Psoas muscle (tissue), 8 donors: ENCODE results near the gene IER5. TPM values are rescaled to one million over a fixed set of nuclear protein-coding genes. Genes with fewer than 3 reads are reported as not detected.
A peak's percentile ranks its signal among the peaks of the same experiment; 100 is the strongest.

Source experiments
- ATAC-seq, 4 donors: fragments of 200-7000 bp; cut with Tn5 transposase; one replicate each; pipeline ENCODE4 v1.9.1; 2020; ENCODE audit warnings: moderate library complexity in 3 of 4, mild to moderate bottlenecking in 2 of 4
- DNase-seq, 2 donors: peaks; one replicate each; pipeline ENCODE4 v3.0.0-alpha.2; 2020
- H3K27ac ChIP-seq: fragments of 200-600 bp; one replicate; pipeline ENCODE4 v1.8.0; 2022
- H3K27me3 ChIP-seq, 3 donors: fragments of 200-600 bp in 1 of 3; one replicate each; pipeline versions ENCODE4 v1.6.1 to v1.8.0; 2013 to 2022; ENCODE audit warnings: low read length in 2 of 3, mild to moderate bottlenecking in 2 of 3, moderate library complexity in 1 of 3; ENCODE audit not compliant: insufficient read depth in 3 of 3
- H3K36me3 ChIP-seq, 2 donors: fragments of 200-600 bp in 1 of 2; one replicate each; pipeline versions ENCODE4 v1.6.1 to v1.8.0; 2013 to 2022; ENCODE audit warnings: low read depth in 1 of 2, mild to moderate bottlenecking in 1 of 2, moderate library complexity in 1 of 2; ENCODE audit not compliant: insufficient read depth in 1 of 2
- H3K4me1 ChIP-seq: fragments of 200-600 bp; one replicate; pipeline ENCODE4 v1.8.0; 2022
- H3K4me3 ChIP-seq: fragments of 200-600 bp; one replicate; pipeline ENCODE4 v1.8.0; 2022; ENCODE audit warnings: mild to moderate bottlenecking
- H3K9me3 ChIP-seq: fragments of 200-600 bp; one replicate; pipeline ENCODE4 v1.8.0; 2022
- CTCF ChIP-seq: fragments of 200-600 bp; IDR thresholded peaks from one replicate; pipeline ENCODE4 v1.8.0; 2022; ENCODE audit warnings: antibody characterized with exemption
- WGBS, 3 donors: extraction: QIAGEN DNeasy Blood & Tissue Kit; methylation state at CpG; one replicate each; pipeline versions ENCODE4 v1.1.6 to v1.1.7; 2013; 5-methylcytosine and 5-hydroxymethylcytosine counted together
- intact Hi-C, 2 donors: fragments of 100-400 bp; cut with DNase I; formaldehyde crosslinking; loops; one replicate each; pipeline versions ENCODE4 v1.11.0 to v1.14.2; 2022
- polyA plus RNA-seq, 3 donors: library from polyadenylated mRNA; stranded (reverse); fragments of 200-250 nt; gene quantifications; one replicate each; pipeline ENCODE4 v1.2.3, GENCODE V29; 2013
- total RNA-seq, 4 donors: library from RNA; stranded (reverse); fragmentation: NEBNext Ultra II Directional in 2 of 4; extraction: Animal tissue kit (Norgen Biotek cat#: 25700) in 2 of 4; gene quantifications; one replicate each; pipeline versions ENCODE4 v1.2.1 to v1.2.4, GENCODE V29; 2021 to 2023
- donor health status: healthy with polysubstance abuse.
- donor health status: DM: no; HTN: no; CAD: no; lungs with moderate emphysema.
- donor health status: Bipolar disorder and iron deficiency.
- donor health status: healthy.
- donor health status: DM: yes; HTN: yes; CAD: no.
- donor health status: DM: no; HTN: no; CAD: no.
- donor health status: DM: no; HTN: no; CAD: no.
- donor health status: DM: yes; HTN: yes; CAD: no.

IER5 gene
- total and polyA plus RNA-seq, 7 donors = 19.9 to 110 (median 37.5) TPM

GRCh38 chr1:181081395-181081794 lies 7.1 kb upstream of the IER5 start:
- no peaks in the 10 kb centered on the region for H3K36me3 ChIP-seq
- intact Hi-C loops = loop anchor here in 1 of 2 donors (10.0 kb wide), 1 partner anchor 197 kb away; no protein-coding TSS in a partner anchor
- no peak for ATAC-seq

GRCh38 chr1:181083842-181084605 lies 4.5 kb upstream of the IER5 start:
- WGBS, 3 donors = 18 to 33% (median 18%) methylated on average over 6 of the region's 6 CpGs
- DNase-seq = peak; percentile 51 to 77

More at GRCh38 chr1:181081395-181081794, 7.1 kb upstream of the IER5 start:
- no peak for DNase-seq
- TF ChIP-seq CTCF = no peak
- Histone ChIP-seq H3K4me1 (peaks cover 8% of the 10 kb centered on the region), H3K27me3 (no peaks in the 10 kb centered on the region), H3K4me3 (no peak overlapping the region), H3K9me3 (no peaks in the 10 kb centered on the region), H3K27ac (no peak overlapping the region)
- WGBS, 3 donors = 53 to 57% (median 54%) methylated on average over 3 of the region's 3 CpGs

GRCh38 chr1:181084606-181084969 lies 3.9 kb upstream of the IER5 start:
- Histone ChIP-seq H3K27ac (peak overlapping the region; percentile 54), H3K4me3 (no peak overlapping the region), H3K4me1 (peaks cover 14% of the 10 kb centered on the region), H3K27me3 (no peaks in the 10 kb centered on the region), H3K36me3 (no peaks in the 10 kb centered on the region), H3K9me3 (no peaks in the 10 kb centered on the region)
- TF ChIP-seq CTCF = no peak
- WGBS, 3 donors = 57 to 74% (median 63%) methylated on average over 4 of the region's 4 CpGs
- ATAC-seq (no peak), DNase-seq (no peak)
- intact Hi-C loops = loop anchor here (1.0 to 10.0 kb wide), 3 partner anchors 22 to 200 kb away; no protein-coding TSS in a partner anchor

More at GRCh38 chr1:181083842-181084605, 4.5 kb upstream of the IER5 start:
- Histone ChIP-seq H3K27ac (peak overlapping the region; percentile 54), H3K9me3 (no peaks in the 10 kb centered on the region), H3K27me3 (no peaks in the 10 kb centered on the region), H3K4me1 (peaks cover 14% of the 10 kb centered on the region), H3K4me3 (no peak overlapping the region), H3K36me3 (no peaks in the 10 kb centered on the region)
- intact Hi-C loops = loop anchor here (1.0 to 10.0 kb wide), 3 partner anchors 21 to 199 kb away; no protein-coding TSS in a partner anchor
- peak; percentile 63 to 74 (median 65) for ATAC-seq
- peak; percentile 61 for TF ChIP-seq CTCF

- Histone ChIP-seq H3K36me3 (no peaks in the 10 kb centered on the region), H3K27ac (no peak overlapping the region), H3K9me3 (no peaks in the 10 kb centered on the region), H3K4me3 (no peak overlapping the region), H3K4me1 (peaks cover 16% of the 10 kb centered on the region), H3K27me3 (no peaks in the 10 kb centered on the region)
- no peak for ATAC-seq
- 88 to 96% (median 93%) methylated on average over 1 of the region's 1 CpG for WGBS, 3 donors
- no peak for TF ChIP-seq CTCF
- intact Hi-C loops = loop anchor here (5.0 to 10.0 kb wide), 2 partner anchors 56 to 201 kb away; no protein-coding TSS in a partner anchor
- no peak for DNase-seq
Measured at GRCh38 chr1:181086091-181086490, 2.4 kb upstream of the IER5 start.
